MM.1S (cell line): ENCODE data around the gene TTK.

Source experiments
- EZH2 ChIP-seq: fragments of 300-600 bp; sonication (generic); optimal IDR thresholded peaks from 2 replicates; pipeline ENCODE3; 2017; ENCODE audit warnings: low read depth, mild to moderate bottlenecking, antibody characterized with exemption, low read length, mixed read lengths
- EZH2phosphoT487 ChIP-seq: fragments of 300-600 bp; sonication (generic); IDR thresholded peaks from 2 replicates; pipeline ENCODE4 v1.6.1; 2018; ENCODE audit warnings: antibody characterized with exemption, low read length
- TF ChIP-seq, protein P1 (sequence below): fragments of 300-600 bp; sonication (generic); IDR thresholded peaks from 2 replicates; pipeline ENCODE4 v1.5.1; 2016; ENCODE audit warnings: antibody characterized with exemption, low read length, mixed read lengths

DNA sequence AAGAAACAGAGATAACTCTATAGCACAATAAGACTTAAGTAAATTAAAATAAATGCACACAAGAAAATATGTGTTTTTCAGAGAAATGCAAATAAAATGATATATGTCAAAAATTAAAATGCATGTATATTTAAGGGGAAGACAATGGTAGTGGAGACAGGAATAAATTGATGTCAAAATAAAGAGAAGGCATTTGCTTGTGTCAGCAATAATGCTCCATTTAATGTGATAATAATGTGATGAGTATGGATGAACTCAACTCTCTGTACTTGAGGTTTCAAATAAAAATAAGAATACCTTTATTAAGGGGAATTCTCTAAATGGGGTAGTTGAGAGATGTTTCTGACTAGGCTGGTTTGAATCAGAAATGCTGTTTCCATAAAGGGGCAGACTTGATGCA lies 56.3 kb downstream of the TTK start:
- TF ChIP-seq EZH2phosphoT487 (no peak), EZH2 (no peak)
- TF ChIP-seq, protein P1, sequence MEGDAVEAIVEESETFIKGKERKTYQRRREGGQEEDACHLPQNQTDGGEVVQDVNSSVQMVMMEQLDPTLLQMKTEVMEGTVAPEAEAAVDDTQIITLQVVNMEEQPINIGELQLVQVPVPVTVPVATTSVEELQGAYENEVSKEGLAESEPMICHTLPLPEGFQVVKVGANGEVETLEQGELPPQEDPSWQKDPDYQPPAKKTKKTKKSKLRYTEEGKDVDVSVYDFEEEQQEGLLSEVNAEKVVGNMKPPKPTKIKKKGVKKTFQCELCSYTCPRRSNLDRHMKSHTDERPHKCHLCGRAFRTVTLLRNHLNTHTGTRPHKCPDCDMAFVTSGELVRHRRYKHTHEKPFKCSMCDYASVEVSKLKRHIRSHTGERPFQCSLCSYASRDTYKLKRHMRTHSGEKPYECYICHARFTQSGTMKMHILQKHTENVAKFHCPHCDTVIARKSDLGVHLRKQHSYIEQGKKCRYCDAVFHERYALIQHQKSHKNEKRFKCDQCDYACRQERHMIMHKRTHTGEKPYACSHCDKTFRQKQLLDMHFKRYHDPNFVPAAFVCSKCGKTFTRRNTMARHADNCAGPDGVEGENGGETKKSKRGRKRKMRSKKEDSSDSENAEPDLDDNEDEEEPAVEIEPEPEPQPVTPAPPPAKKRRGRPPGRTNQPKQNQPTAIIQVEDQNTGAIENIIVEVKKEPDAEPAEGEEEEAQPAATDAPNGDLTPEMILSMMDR = no peak
